IPS DF 4.7 (cell line): Measurements from ENCODE around the gene CCDC141.

Experiments used
- DNase-seq: peaks from one replicate; pipeline ENCODE4 v3.0.0-alpha.2; 2013; ENCODE audit warnings: low spot score; ENCODE audit errors: extremely low read depth

CCDC141 gene

DNA sequence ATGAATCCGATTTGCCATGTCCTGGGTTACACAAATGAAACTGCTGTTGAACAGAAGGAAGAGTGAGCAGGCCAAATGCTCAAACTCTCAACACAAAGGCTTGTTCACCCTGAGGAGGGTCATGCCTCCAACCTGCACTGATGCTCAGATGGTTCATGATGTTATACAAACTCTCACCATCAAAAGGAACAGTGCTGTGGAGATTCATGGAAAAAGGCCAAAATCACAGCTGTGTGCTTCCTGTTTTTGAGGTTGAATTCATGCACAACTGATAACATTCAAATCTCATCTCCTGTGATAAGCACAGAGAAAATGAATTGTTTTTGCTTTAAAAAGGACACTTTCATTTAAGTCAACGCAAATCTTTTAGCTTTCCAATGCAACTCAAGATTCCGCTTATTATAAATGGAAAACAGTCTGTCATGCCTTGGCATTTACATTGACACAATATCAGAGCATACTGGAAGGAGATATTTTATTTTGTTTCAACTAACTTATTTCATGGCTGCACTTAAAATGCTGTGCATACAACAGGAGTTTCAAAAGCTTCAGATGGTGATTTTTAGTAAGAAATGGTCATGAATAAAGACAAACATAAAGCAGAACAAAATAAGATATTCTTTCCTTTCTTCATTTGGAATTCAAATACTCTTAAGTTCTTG is 220.5 kb downstream of the CCDC141 start:
- no peak for DNase-seq

DNA sequence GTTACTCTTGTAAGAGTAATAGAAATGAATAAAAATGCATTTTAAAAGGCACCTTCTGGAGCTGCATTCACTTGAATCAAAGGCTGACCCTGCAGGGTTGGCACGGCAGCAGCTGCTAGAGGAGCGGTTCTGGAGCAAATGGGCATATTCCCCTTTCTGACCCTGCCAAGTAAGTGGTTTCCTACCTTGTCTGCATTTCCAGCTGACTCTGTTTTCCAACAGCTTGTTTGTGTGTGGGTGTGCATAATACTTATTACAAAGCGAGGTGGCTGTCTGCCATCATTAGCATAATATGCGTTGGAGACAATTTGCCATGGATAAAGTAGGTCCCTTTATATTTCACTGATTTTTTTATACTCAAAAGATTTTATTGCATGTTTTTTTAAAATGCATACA is 221.5 kb downstream of the CCDC141 start:
- no peak for DNase-seq

DNA sequence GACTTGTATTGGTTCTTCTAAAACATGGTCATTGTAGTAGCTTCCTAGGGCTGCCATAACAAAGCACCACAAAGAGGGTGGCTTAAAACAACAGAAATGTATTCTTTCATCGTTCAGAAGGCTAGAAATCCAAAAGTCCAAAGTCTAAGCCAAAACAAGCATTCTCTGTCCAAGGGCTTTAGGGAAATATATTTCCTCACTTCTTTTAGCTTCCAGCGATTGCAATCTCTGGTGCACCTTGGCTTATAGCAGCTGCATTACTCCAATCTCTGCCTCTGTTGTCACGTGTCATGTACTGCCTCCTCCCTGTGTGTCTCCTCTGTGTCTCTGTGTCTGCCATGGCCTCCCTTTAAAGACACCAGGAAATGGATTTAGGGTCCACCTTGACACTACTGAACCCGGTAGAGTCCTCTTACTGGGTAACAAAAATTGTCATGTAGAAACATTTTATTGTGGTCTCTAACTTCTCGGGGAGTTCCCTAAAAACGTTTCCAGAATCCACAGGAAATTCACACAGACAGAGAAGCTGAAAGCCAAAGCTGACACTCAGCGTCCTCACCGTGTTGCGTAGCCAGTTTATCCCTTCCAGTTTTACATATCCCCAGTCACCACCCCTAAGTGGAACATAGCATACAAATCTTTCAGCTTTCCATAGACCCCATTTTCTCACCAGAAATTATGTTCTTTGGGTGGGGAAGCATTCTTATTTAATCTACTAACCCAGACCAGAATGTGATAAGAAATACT is 222.0 kb downstream of the CCDC141 start:
- no peak for DNase-seq

DNA sequence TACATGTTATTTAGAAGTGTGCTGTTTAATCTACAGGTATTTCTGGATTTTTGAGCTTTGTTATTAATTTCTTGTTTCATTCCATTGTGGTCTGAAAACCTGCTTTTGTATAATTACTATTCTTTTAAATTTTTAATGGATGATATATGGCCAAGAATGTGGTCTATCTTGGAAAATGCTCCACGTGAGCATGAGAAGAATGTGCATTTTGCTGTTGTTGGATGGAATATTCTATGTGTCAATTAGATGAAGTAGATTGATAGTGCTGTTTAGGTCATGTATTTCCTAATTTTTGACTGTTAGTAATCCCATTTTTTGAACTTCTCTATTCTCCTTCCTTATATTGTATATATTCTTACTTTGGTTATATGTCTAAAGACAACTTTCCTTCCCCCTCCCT is 222.8 kb downstream of the CCDC141 start:
- no peak for DNase-seq

DNA sequence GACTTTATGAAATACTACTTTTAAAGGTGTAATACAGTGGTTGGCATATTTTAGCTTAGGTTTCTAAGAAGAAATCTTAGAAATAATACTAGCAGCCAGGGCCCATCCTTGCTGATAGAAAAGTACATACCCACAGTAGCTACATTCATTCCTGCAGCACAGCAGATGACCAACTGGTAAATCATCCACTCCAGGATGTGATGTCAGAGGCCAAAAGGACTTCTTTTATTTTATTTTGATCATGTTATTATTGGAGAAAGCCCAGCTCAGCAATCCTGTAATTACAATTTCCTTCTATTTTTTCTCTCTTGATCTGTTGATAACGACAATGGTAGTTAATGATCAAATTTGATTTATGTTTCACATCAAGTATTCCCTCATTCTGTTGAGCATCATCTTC is 224.8 kb downstream of the CCDC141 start:
- DNase-seq: no peak

DNA sequence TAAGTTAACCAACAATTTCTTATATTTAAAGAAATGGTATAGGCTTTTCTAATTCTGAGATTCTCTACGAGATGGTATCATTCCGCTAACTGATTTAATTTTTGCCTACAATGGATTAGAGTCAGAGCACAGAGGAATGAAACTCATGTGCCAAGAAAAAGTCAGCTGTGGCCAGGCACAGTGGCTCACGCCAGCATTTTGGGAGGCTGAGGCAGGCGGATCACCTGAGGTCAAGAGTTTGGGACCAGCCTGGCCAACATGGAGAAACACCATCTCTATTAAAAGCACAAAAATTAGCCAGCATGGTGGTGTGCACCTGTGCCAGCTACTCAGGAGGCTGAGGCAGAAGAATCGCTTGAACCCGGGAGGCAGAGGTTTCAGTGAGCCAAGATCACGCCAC is 225.8 kb downstream of the CCDC141 start:
- DNase-seq: no peak

DNA sequence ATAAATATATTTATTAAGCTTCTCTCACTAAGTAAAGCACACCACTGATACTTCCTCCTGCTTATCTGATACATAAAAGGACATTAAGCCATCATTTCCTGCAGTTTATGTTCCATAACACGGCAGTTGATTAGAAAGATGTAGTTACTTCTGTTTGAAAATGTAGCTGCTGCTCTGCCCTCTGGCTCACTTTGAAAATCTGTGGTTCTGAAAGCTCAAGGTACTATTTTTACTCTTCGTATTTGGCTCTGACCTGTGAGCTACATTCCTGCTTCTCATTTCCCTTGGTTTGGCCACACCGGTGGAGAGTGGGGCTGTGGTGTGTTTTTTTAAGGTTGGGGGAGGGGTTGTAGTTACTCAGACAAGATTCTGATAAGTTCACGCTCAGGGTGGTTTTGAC is 229.9 kb downstream of the CCDC141 start:
- no peak for DNase-seq

DNA sequence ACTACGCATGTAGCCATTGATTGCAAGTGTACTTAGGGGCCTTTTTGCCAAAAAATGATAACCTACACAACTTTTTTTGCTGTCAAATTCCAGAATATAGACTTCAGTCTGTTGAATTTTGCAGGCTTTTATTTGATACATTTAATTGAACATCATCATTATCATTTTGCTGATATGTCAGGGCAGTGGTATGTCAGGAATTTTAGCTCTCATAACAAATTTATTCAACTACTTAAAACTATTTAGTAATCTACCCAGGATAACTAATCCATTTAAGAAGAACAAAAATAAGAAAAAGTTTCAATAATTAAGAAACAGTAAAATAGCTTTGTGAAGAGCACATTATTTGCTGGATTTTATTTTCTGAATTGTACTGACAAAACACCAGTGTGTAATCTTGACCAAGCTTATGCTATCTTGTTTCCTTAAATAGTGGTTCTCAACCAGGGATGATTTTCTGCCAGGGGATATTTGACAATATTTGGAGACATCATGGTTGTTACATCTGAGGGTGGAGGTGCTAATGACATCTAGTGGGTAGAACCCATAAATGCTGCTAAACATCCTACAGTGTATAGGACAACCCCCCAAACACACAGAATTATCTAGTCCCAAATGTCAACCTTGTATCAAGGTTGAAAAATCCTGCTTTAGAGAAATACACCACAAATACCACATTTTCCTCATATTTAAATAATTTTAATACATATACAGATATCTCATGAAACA is 230.6 kb downstream of the CCDC141 start:
- DNase-seq: no peak

DNA sequence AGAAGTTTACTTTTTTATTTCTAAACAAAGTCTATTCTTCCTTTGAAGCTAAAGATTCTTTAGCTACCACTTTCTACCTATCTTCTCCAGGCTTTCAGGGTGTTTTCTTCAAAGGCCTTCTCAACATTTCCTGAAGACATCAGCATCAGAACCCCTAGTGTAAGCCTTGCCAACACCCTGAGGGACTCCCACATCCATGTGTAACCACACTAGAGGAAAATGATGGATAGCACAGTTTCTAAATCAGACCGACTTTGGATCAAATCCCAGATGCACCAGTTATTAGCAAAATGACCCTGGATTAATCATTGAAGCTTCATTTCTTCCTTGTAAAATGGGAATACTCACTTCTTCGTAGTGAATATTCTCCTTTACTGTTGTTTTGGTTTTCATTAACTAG is 238.0 kb downstream of the CCDC141 start:
- no peak for DNase-seq

DNA sequence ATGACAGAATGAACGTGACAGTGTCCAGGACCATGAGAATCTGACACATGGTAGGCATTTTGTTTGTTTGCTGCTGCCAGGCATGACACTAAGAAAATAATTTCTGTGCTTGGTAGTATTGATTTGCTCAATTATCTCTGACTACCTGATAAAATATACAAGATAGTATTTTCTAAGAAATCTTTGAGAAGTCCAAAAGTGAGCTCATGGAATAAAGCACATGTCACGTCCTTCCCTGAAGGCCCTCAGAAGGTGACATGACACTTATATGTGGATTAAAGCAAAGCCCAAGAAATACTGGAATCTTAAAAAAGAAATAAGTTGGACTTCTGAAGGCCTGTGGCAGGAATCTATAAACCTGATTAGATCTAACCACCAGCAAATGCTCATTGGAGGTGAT is 238.9 kb downstream of the CCDC141 start:
- no peak for DNase-seq

DNA sequence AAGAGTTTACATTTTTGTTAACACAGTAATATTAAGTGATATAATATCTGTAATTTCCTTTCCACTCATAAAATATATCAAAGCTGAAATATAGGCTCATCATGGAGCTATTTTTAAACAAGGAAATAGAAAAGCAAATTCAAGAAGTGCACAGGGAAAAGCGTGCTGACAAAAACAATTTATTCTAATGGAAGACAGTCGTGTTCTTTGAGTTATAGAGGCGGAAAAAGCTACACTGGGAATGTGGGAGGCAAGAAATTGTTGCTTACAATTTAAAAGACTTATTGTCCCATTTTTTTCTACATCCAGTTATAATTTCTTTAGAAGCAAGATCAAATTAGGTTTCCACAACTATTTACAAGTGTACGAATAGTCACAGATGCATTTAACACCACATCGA is 239.5 kb downstream of the CCDC141 start:
- no peak for DNase-seq

DNA sequence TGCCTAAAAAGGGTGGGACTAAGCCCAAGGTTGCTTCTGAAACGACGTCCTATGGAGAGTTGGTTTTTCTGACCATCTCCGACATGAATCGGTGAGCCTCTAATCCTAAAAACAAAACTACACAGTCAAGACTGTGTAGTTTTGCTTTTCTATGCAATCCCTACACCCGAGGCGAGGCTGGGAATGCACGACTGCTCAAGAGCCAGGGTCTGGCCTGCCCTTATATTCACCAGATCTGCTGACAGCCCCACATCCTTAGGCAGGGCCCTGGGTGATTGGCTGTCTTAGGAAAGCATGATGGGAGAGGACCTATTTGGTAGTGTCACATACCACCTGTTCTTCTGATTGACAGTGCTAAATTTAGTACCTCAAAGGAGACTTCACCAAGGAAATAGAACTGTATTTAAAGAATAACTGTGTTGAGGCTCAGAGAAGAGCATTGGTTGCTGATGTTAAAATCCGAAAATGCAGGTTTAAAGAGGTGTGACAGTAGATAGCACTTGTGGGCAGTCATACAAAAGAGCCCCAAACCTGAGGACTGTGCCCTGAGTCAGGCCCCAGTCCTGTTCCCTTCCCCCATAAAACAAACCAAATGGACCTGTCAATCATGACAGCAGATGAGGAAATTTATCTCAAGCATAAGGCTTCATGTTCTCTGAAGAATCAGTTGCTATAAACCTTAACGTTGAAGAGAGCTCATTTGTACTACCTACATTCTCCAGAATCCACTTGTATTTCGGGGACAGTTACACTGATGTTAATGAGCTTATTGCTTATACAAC is 242.5 kb downstream of the CCDC141 start, which contains the start of gene TTN:
TTN (minus strand) TSS at position 197 of the 782 bp plus-strand sequence. CDS start 2,781 bp downstream, outside the sequence.
- no peak for DNase-seq

DNA sequence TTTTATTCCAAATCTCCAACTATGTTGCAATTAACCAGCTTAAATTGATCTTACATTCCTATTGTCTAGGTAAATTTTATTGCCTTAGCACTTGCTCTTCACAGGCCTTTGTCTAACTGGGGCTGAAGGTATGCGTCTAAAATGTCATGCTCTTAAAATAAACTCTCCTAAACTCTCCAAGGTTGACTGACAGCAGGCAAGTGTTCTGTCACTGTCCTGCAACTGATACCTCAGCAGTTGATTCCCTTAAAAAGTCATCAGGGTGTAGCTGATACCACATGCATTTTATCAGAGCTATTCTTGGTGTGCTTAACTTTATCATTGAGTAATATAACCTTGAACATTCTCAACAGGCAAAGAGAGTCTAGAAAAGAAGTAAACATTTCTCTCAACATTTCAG is 243.4 kb downstream of the CCDC141 start:
- no peak for DNase-seq

DNA sequence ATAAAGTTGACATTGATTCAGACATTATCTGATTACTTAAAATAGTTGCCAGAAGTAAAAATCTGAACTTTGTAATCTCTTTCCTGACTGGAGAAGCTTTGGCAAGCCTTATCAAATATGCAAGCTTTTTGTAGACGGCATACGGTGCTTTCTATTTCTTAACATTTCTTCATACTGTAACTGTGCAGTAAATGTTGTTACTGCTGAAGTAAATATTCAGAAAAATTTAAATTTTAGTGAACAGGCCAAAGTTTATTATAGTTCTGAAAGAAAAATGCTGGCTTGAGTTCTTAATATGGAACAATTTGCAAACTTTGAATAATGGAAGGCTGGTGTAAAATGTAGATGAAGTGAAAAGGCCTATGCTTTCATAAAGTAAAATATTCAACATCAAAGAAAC is 244.5 kb downstream of the CCDC141 start:
- DNase-seq: no peak

DNA sequence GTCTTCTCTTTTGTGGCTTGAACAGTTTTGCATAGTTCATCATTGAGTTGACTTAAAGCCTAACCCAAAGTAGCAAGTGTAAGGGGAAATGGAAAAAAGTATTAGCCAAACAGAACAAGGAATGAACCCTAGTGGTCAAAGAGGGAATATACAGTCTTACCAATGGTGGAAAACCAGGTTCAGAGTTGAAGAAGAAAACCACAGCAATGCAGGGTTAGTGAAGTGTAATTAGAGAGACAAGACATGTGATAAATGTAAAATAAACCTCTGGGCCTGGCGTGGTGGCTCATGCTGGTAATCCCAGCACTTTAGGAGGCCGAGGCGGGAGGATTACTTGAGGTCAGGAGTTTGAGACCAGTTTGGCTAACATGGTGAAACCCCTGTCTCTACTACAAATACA is 245.1 kb downstream of the CCDC141 start:
- DNase-seq: peak; percentile 22

DNA sequence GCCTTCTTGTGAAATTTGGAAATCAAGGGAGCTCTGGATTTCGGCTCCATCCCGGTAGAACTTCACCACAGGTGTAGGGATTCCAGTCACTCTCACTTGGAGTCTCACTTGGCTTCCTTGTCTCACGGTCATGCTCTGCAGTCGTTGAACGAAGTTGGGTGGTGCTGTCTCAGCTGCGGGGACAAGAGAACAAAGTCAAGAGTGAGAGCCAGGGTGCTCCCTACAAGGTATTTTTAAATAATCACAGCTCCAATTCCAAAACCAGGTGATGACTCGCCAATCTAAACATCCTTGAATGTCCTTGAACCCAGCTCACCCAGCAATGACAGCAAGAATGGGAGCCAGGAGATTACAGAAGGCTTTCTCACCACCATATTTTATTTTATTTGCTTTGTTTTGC is 249.4 kb downstream of the CCDC141 start:
- DNase-seq: no peak

DNA sequence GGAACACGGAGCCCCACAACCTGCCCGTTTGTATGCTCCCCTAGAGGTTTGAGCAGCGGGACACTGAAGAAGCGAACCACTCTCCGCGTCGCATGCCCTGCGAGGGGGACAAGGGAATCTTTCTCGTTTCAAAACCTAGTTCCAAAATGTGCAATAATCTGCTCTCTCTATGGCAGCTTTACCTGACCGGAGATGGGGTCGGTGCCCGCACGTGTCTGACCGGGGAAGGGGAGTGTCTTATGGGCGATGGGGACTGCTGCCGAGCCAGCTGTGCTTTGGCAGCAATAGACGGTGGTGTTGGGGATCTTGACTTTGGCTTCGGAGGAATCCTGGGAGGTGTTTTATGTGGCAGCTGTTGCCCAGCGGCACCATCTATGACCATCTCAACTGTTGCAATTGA is 250.6 kb downstream of the CCDC141 start:
- no peak for DNase-seq

DNA sequence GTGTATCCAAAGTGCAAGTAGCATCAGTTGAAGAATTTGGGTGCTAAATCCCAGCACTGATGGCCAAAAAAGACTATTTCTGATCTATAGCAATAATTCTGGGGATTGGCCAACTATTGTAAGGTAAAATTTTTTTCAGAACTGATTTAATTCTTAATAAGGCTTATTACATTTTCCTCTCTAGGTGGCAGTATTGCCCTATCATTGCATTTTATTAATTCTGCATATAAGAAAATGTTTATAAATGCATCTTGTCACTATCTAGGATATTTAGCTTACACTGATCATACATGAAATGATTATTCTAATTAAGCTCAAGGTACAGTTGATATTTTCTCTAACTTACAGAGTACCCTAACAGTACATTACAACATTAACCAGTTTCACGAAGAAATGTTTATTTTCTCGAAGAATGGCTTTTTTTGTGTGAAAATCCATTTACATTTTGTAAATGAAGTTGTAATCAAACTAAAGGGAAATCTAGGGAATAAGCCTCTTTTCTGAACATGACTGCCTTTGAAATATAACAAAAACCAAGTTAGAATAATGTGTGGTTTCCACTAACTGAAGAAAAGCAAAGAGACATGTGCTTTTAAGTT is 253.8 kb downstream of the CCDC141 start:
- DNase-seq: no peak

DNA sequence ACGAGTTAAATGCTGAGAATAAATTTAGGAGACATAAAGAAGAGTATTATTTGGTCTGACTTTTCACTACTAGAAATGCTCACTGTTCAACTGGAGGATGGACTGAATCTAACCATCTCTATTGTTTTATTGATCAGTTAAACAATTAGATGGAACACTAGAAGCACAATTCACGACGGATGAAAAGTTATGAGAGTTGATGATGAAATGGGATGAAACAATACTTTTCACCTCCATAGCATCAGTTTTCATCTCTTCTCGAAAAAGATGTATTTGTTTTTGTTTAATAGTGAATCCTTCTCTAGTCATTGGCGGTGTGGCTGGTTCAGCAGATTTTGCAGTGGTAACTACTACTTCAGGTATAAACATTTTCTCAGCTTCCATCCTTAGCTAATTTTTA is 262.0 kb downstream of the CCDC141 start:
- no peak for DNase-seq

DNA sequence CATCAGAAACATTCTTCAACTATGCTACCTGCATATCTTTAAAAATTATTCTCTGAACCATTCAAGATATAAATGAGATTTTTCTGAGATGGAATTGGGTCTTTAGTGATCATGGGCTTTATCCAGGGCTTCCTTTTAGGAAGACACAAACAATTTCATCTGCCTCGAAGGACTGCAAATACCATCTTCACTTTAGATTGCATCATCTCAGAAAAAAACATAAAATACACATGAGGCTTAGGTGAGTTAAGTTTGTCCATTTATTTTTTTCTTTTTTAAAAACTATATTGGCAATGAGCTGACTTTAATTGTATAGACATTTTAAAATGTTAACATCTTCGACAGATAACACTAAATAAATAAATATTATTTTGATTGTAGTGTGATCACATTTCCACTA is 262.8 kb downstream of the CCDC141 start:
- DNase-seq: no peak

DNA sequence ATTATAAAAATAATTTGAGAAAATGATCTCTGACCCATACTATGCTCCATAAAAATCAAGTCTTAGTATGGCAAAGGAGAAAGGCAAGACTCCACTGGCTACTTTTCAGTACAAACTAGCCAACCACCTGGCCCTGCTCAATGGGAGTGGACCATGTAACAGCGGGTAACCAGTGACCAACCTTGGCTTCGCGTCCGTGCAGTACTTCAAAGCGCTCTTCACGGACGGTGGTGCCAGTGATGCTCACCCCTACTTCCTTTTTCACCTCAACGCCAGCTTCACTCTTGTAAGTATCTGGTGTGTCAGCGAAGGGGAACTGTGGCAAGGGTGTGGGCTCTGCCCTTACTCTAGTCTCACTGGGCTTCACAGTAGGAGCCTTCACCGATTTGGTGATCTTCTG is 266.0 kb downstream of the CCDC141 start:
- no peak for DNase-seq
